ENCODE results near the gene ZDHHC5.
A peak's percentile ranks its signal among the peaks of the same experiment; 100 is the strongest.
"Not testable (repeated sequence)": the region's sequence is repeated elsewhere in the genome, so short reads cannot be mapped to it uniquely, and the experiment has no call there.

The ZDHHC5 gene

GRCh38 chr11:57644748-57645688 lies 22.9 kb upstream of the ZDHHC5 start:
- peak; percentile 92 for DNase-seq (ENCODE audit: low spot score)

GRCh38 chr11:57645689-57646085 lies 22.2 kb upstream of the ZDHHC5 start:
- DNase-seq (ENCODE audit: low spot score), result no peak

GRCh38 chr11:57646194-57646798 lies 21.6 kb upstream of the ZDHHC5 start:
- no peak for DNase-seq (ENCODE audit: low spot score)

- peak; percentile 57 for DNase-seq (ENCODE audit: low spot score)
Observed at GRCh38 chr11:57646799-57647303, 21.1 kb upstream of the ZDHHC5 start.

- peak; percentile 48 for DNase-seq (ENCODE audit: low spot score)
Observed at GRCh38 chr11:57647372-57647771, 20.5 kb upstream of the ZDHHC5 start.

- peak; percentile 75 for DNase-seq (ENCODE audit: low spot score)
Observed at GRCh38 chr11:57647960-57648800, 19.7 kb upstream of the ZDHHC5 start.

- DNase-seq (ENCODE audit: low spot score), result peak; percentile 68
Observed at GRCh38 chr11:57648801-57649735, 18.8 kb upstream of the ZDHHC5 start.

- peak; percentile 93 for DNase-seq (ENCODE audit: low spot score)
Observed at GRCh38 chr11:57649826-57650738, 17.8 kb upstream of the ZDHHC5 start, which contains the start of gene YPEL4. TSS of gene YPEL4 (minus strand) at chr11:57649912. CDS start at chr11:57647107, 2,805 bp downstream.

- no peak for DNase-seq (ENCODE audit: low spot score)
Observed at GRCh38 chr11:57650739-57651090, 17.2 kb upstream of the ZDHHC5 start.

- DNase-seq (ENCODE audit: low spot score), result no peak
Observed at GRCh38 chr11:57651408-57651807, 16.5 kb upstream of the ZDHHC5 start.

GRCh38 chr11:57652230-57652629 lies 15.7 kb upstream of the ZDHHC5 start:
- not testable (repeated sequence) for DNase-seq (ENCODE audit: low spot score)

GRCh38 chr11:57652662-57653061 lies 15.3 kb upstream of the ZDHHC5 start:
- DNase-seq (ENCODE audit: low spot score), result no peak

- DNase-seq (ENCODE audit: low spot score), result no peak
Observed at GRCh38 chr11:57653163-57653562, 14.8 kb upstream of the ZDHHC5 start.

GRCh38 chr11:57656885-57657193 lies 11.1 kb upstream of the ZDHHC5 start:
- DNase-seq (ENCODE audit: low spot score), result no peak

- DNase-seq (ENCODE audit: low spot score), result peak; percentile 100
Observed at GRCh38 chr11:57657194-57658022, 10.5 kb upstream of the ZDHHC5 start, which contains the start of gene CLP1. TSS of gene CLP1 (plus strand) at chr11:57657762. CDS start at chr11:57659477, 1,715 bp downstream.

GRCh38 chr11:57658023-57658361 lies 9.9 kb upstream of the ZDHHC5 start:
- no peak for DNase-seq (ENCODE audit: low spot score)

- DNase-seq (ENCODE audit: low spot score), result no peak
Observed at GRCh38 chr11:57659669-57660068, 8.2 kb upstream of the ZDHHC5 start.

- DNase-seq (ENCODE audit: low spot score), result no peak
Observed at GRCh38 chr11:57662893-57663292, 5.0 kb upstream of the ZDHHC5 start.

- DNase-seq (ENCODE audit: low spot score), result no peak
Observed at GRCh38 chr11:57663975-57664374, 3.9 kb upstream of the ZDHHC5 start.

All from cerebellar cortex (tissue), 1 donor.